Activated effector memory CD4-positive, alpha-beta T cell treated with Interleukin-2 at 50 U/mL for 16 hours (primary cell): ENCODE results near the gene ARHGEF12.
A peak's percentile ranks its signal among the peaks of the same experiment; 100 is the strongest.

Source experiments
- DNase-seq: peaks from one replicate; pipeline ENCODE4 v3.0.0-alpha.2; 2020

Gene ARHGEF12

GRCh38 chr11:120335908-120336640 is at the start of gene ARHGEF12:
ARHGEF12 (plus strand) TSS chr11:120336413; CDS start chr11:120337244, 831 bp downstream.
- peak; percentile 57 for DNase-seq

GRCh38 chr11:120288021-120288420 is 48.2 kb upstream of the ARHGEF12 start:
- no peak for DNase-seq

GRCh38 chr11:120289426-120289825 is 46.8 kb upstream of the ARHGEF12 start:
- DNase-seq, result no peak

GRCh38 chr11:120290956-120291355 is 45.3 kb upstream of the ARHGEF12 start:
- no peak for DNase-seq

GRCh38 chr11:120293038-120293800 is 43.0 kb upstream of the ARHGEF12 start:
- DNase-seq, result no peak

GRCh38 chr11:120294096-120294495 is 42.1 kb upstream of the ARHGEF12 start:
- DNase-seq, result no peak

GRCh38 chr11:120295099-120295498 is 41.1 kb upstream of the ARHGEF12 start:
- no peak for DNase-seq

GRCh38 chr11:120296554-120296953 is 39.7 kb upstream of the ARHGEF12 start:
- DNase-seq, result no peak

- DNase-seq, result no peak
Measured at GRCh38 chr11:120298461-120298860, 37.8 kb upstream of the ARHGEF12 start.

GRCh38 chr11:120302001-120302805 is 34.0 kb upstream of the ARHGEF12 start:
- DNase-seq, result no peak

- DNase-seq, result peak; percentile 13
Measured at GRCh38 chr11:120303004-120303637, 33.1 kb upstream of the ARHGEF12 start.

GRCh38 chr11:120304526-120304925 is 31.7 kb upstream of the ARHGEF12 start:
- DNase-seq, result no peak

GRCh38 chr11:120305286-120305685 is 30.9 kb upstream of the ARHGEF12 start:
- DNase-seq, result no peak

GRCh38 chr11:120306519-120307242 is 29.5 kb upstream of the ARHGEF12 start:
- no peak for DNase-seq

GRCh38 chr11:120307476-120307875 is 28.7 kb upstream of the ARHGEF12 start:
- DNase-seq, result no peak

- DNase-seq, result no peak
Measured at GRCh38 chr11:120308081-120308480, 28.1 kb upstream of the ARHGEF12 start.

GRCh38 chr11:120310870-120311269 is 25.3 kb upstream of the ARHGEF12 start:
- no peak for DNase-seq

GRCh38 chr11:120314861-120315260 is 21.4 kb upstream of the ARHGEF12 start:
- DNase-seq, result no peak

- DNase-seq, result no peak
Measured at GRCh38 chr11:120316880-120317688, 19.1 kb upstream of the ARHGEF12 start.

GRCh38 chr11:120317689-120318480 is 18.3 kb upstream of the ARHGEF12 start:
- DNase-seq, result no peak
